Measurements from ENCODE around the gene ADAMTSL3. TPM values are rescaled to one million over a fixed set of nuclear protein-coding genes. Genes with fewer than 3 reads are reported as not detected.

ADAMTSL3 gene
- total and polyA plus RNA-seq, 2 donors (not counting 1 experiment from before 2014, with no cell fraction given), result 0.01 TPM; not detected in 1

DNA sequence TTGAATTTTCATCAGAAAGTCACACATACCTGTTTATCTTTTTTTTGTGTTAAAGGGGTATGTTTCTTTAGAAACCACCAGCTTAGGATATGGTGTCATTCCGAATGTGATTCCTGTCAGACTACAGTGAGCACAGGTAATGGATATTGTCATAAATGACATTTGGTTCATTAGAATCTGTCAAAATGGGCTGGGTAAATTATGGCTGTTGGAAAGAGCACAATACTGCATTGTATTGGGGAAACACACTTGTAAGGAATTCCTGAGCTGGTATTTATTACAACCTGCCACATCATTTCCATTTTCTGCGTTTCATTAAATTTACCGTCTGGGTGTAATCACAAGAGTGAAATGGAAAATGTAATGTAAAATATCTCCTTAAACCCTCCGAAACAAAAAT, 78.8 kb downstream of the ADAMTSL3 start:
- H3K27me3 ChIP-seq (replicated peaks in 1 of 4; ENCODE audit: control extremely low read depth in 1 of 4, control insufficient read depth in 3 of 4, insufficient read depth in 4 of 4, low read length in 3 of 4), result peaks cover 0 to 3% (median 0%) of the 10 kb centered on the region in 4 experiments
- no peaks in the 10 kb centered on the region for H3K79me2 ChIP-seq (ENCODE audit: control insufficient read depth, insufficient read depth, low read length)
- no peak overlapping the region for H3K9ac ChIP-seq (ENCODE audit: low read length)
- ChIA-PET POLR2A (no interaction called here), CTCF (no interaction called here)
- ATAC-seq (ENCODE audit: low read depth) (no peak), DNase-seq (no peak)
- H3K27ac ChIP-seq (ENCODE audit: low read length in 2 of 2), result no peak overlapping the region
- H3K4me3 ChIP-seq (ENCODE audit: control extremely low read depth in 1 of 5, extremely low read depth in 1 of 5, insufficient read depth in 1 of 5, low read depth in 2 of 5, low read length in 4 of 5), result no peak overlapping the region
- TF ChIP-seq EZH2 (IDR thresholded peaks at IDR 0.05; ENCODE audit: borderline replicate concordance, insufficient read depth, low read depth, low read length, poor library complexity, severe bottlenecking), result no peak
- TF ChIP-seq, protein P1, sequence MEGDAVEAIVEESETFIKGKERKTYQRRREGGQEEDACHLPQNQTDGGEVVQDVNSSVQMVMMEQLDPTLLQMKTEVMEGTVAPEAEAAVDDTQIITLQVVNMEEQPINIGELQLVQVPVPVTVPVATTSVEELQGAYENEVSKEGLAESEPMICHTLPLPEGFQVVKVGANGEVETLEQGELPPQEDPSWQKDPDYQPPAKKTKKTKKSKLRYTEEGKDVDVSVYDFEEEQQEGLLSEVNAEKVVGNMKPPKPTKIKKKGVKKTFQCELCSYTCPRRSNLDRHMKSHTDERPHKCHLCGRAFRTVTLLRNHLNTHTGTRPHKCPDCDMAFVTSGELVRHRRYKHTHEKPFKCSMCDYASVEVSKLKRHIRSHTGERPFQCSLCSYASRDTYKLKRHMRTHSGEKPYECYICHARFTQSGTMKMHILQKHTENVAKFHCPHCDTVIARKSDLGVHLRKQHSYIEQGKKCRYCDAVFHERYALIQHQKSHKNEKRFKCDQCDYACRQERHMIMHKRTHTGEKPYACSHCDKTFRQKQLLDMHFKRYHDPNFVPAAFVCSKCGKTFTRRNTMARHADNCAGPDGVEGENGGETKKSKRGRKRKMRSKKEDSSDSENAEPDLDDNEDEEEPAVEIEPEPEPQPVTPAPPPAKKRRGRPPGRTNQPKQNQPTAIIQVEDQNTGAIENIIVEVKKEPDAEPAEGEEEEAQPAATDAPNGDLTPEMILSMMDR (IDR thresholded peaks at IDR 0.05), result no peak
- no peaks in the 10 kb centered on the region for H3K4me1 Mint-ChIP-seq
- WGBS (ENCODE audit: insufficient coverage), result 80% methylated on average over 1 of the region's 4 CpGs
- H3K4me1 ChIP-seq (ENCODE audit: control insufficient read depth in 2 of 2, insufficient read depth in 2 of 2, low read length in 2 of 2), result no peaks in the 10 kb centered on the region
- H4K20me1 ChIP-seq (ENCODE audit: control insufficient read depth, insufficient read depth, low read length, poor library complexity, severe bottlenecking), result no peaks in the 10 kb centered on the region
- no peaks in the 10 kb centered on the region for H3K36me3 ChIP-seq (replicated peaks in 1 of 2; ENCODE audit: control extremely low read depth in 1 of 2, control insufficient read depth in 1 of 2, extremely low read depth in 1 of 2, insufficient read depth in 2 of 2, low read length in 1 of 2)
- no peak overlapping the region for H2AFZ ChIP-seq (ENCODE audit: insufficient read depth, low read depth, low read length, poor library complexity, severe bottlenecking)
- no peak overlapping the region for H3K27ac Mint-ChIP-seq
- no peaks in the 10 kb centered on the region for H3K27me3 Mint-ChIP-seq
- no peaks in the 10 kb centered on the region for H3K9me3 Mint-ChIP-seq (ENCODE audit: insufficient read depth)
- no peaks in the 10 kb centered on the region for H3K9me3 ChIP-seq (ENCODE audit: control extremely low read depth in 1 of 3, control insufficient read depth in 2 of 3, insufficient read depth in 1 of 3, low read length in 2 of 3)
- no peak overlapping the region for H3K4me2 ChIP-seq (replicated peaks; ENCODE audit: low read depth, low read length, poor library complexity, severe bottlenecking)
- intact Hi-C loops (cut with micrococcal nuclease), result no loop called here
- no peak overlapping the region for H3K4me3 Mint-ChIP-seq

DNA sequence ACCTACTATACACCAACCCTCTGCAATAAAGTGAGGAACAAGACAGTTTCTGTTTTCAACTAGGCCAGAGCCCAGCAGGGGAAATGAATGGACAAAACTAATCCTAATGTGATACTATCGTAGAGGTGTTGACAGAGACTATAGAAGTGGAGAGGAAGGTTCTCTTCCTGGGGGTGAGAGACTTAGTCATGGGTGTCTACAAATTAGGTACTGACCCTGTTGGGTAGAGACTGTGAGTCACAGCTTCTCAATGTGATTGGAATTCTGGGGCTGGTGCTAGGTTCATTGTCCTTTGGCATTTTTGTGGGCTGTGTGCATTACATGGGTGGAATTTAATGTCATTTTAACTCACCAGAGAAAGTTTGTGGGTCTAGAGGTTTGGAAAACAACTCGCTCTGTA, 79.3 kb downstream of the ADAMTSL3 start:
- H3K27ac Mint-ChIP-seq, result no peak overlapping the region
- H3K4me1 Mint-ChIP-seq, result no peaks in the 10 kb centered on the region
- no peaks in the 10 kb centered on the region for H3K79me2 ChIP-seq (ENCODE audit: control insufficient read depth, insufficient read depth, low read length)
- no peak for TF ChIP-seq EZH2 (IDR thresholded peaks at IDR 0.05; ENCODE audit: borderline replicate concordance, insufficient read depth, low read depth, low read length, poor library complexity, severe bottlenecking)
- TF ChIP-seq, protein P1 (IDR thresholded peaks at IDR 0.05), result no peak
- ChIA-PET CTCF (no interaction called here), POLR2A (no interaction called here)
- H3K4me3 ChIP-seq (ENCODE audit: control extremely low read depth in 1 of 5, extremely low read depth in 1 of 5, insufficient read depth in 1 of 5, low read depth in 2 of 5, low read length in 4 of 5), result no peak overlapping the region
- H3K9me3 ChIP-seq (ENCODE audit: control extremely low read depth in 1 of 3, control insufficient read depth in 2 of 3, insufficient read depth in 1 of 3, low read length in 2 of 3), result no peaks in the 10 kb centered on the region
- 100% methylated on average over 1 of the region's 2 CpGs for WGBS (ENCODE audit: insufficient coverage)
- no peaks in the 10 kb centered on the region for H3K4me1 ChIP-seq (ENCODE audit: control insufficient read depth in 2 of 2, insufficient read depth in 2 of 2, low read length in 2 of 2)
- intact Hi-C loops (cut with micrococcal nuclease), result no loop called here
- H3K27me3 ChIP-seq (replicated peaks in 1 of 4; ENCODE audit: control extremely low read depth in 1 of 4, control insufficient read depth in 3 of 4, insufficient read depth in 4 of 4, low read length in 3 of 4), result peaks cover 0 to 3% (median 0%) of the 10 kb centered on the region in 4 experiments
- no peak overlapping the region for H3K27ac ChIP-seq (ENCODE audit: low read length in 2 of 2)
- ATAC-seq (ENCODE audit: low read depth) (no peak), DNase-seq (no peak)
- no peak overlapping the region for H3K4me2 ChIP-seq (replicated peaks; ENCODE audit: low read depth, low read length, poor library complexity, severe bottlenecking)
- H3K27me3 Mint-ChIP-seq, result no peaks in the 10 kb centered on the region
- no peak overlapping the region for H3K9ac ChIP-seq (ENCODE audit: low read length)
- H4K20me1 ChIP-seq (ENCODE audit: control insufficient read depth, insufficient read depth, low read length, poor library complexity, severe bottlenecking), result no peaks in the 10 kb centered on the region
- no peak overlapping the region for H3K4me3 Mint-ChIP-seq
- no peak overlapping the region for H2AFZ ChIP-seq (ENCODE audit: insufficient read depth, low read depth, low read length, poor library complexity, severe bottlenecking)
- H3K9me3 Mint-ChIP-seq (ENCODE audit: insufficient read depth), result no peaks in the 10 kb centered on the region
- H3K36me3 ChIP-seq (replicated peaks in 1 of 2; ENCODE audit: control extremely low read depth in 1 of 2, control insufficient read depth in 1 of 2, extremely low read depth in 1 of 2, insufficient read depth in 2 of 2, low read length in 1 of 2), result no peaks in the 10 kb centered on the region
